ENCODE results near the gene CEACAM21.

- TF ChIP-seq CTCF (IDR thresholded peaks at IDR 0.05 in 2 of 3, conservative IDR thresholded peaks at IDR 0.05 in 1 of 3; ENCODE audit: borderline replicate concordance in 1 of 3, insufficient read depth in 1 of 3, low read depth in 2 of 3, low read length in 2 of 3) (no peak), YY1 (IDR thresholded peaks at IDR 0.05; ENCODE audit: extremely low read depth, insufficient replicate concordance, low read depth, low read length) (no peak)
Measured at GRCh38 chr19:41530761-41531301, 45.1 kb upstream of the CEACAM21 start.
